Activated CD4-positive, alpha-beta T cell treated with anti-CD3 and anti-CD28 coated beads, Interleukin-2, amount 50 U/mL, for 24 hours (primary cell): ENCODE measurements around the gene ATXN10.

Experiments
- DNase-seq, 2 donors: peaks; one replicate each; pipeline ENCODE4 v3.0.0-alpha.2; 2020; ENCODE audit warnings: low read depth in 1 of 2, low spot score in 1 of 2

The ATXN10 gene

DNA sequence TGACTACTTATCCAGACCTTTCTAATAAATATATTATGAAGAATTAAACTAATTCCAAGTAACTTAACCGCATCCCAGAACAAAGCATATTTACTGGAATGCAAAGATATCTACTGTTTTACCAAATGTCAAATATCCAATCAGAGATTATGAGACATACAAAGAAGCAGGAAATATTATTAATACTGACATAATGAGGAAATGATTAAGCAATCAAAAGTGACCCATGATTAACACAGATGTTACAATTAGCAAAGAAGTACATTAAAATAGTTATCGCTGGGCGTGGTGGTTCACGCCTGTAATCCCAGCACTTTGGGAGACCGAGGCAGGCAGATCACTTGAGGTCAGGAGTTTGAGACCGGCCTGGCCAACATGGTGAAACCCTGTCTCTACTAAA lies 200.1 kb downstream of the ATXN10 start:
- DNase-seq = no peak

DNA sequence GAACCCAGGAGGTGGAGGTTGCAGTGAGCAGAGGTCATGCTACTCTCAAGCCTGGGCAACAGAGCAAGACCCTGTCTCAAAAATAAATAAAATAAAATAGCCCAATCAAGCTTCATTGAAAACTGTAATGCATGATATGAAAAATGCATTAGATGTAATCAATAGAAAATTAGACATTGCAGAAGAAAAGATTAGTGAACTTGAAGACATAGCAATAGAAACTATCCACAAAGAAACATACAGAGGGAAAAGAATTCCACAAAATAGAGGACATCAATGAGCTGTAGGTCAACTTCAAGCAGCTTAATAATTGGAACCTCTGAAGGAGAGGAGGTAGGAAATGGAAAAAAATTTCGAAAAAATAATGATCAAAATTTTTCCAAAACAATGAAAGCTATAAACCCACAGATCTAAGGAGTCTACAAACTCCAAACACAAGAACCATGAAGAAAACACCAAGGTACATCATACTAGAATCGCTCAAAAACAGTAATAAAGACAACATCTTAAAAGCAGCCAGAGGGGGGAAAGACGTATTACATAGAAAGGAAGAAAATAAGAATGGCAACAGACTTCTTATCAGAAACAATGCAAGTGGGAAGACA lies 201.1 kb downstream of the ATXN10 start:
- no peak for DNase-seq

DNA sequence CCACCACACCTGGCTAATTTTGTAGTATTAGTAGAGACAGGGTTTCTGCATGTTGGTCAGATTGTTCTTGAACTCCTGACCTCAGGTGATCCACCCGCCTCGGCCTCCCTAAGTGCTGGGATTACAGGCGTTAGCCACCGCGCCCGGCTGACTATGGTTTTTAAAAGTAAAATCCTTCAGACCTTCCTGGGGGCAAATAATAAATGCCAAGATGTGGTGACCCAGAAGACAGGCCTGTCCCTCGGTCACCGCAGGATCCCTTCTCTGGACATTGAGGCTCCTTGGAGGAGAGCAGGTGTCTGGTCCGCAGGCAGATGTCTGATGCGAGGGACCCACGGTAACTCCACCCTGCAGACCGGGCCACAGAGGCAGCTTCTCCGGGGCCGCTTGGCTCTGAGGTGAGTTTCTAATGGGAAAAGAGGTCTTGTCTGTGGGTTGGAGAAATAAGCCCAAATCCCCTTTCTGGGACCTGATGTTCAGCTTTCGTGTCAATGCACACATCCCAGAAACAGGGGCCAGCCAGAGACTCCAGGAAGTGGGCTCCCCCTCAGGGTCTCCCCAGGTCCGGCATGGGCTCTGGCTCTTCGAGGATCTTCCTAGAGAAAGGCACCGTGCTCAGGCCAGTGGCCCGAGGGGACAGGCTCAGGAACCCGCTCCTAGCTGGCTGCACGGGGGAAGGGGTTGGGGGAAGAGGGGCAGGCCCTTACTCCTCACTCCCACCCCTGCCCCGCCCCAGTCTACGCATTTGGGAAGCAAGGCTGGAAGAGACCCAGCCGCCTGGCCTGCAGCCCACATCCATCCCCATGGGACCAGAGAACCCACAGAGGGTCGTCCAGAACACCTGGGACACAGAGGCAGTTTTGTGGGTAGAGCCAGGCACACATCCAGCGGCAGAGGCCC lies 204.8 kb downstream of the ATXN10 start:
- no peak for DNase-seq

DNA sequence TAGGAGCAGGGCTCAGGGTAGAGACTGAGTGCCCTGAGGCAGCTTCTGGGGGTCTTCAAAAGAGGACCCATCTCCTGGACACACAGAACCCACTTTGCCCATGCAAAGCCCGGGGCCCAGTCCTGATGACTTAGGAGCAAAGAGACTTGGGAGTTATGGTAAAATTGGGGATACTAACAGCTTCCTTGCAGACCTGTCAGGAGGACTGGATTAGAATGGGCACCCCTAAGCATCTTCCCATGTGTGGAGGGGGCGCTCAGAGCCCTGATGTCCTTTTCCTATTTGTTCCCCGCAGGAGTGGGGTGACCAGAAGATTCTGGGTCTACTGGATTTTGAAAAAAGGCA lies 205.4 kb downstream of the ATXN10 start:
- DNase-seq = no peak

- DNase-seq = no peak
These were observed 206.0 kb downstream of the ATXN10 start for GRCh38 chr22:45877651-45878050.

GRCh38 chr22:45878051-45878781 lies 206.6 kb downstream of the ATXN10 start:
- no peak for DNase-seq

- DNase-seq = no peak
These were observed 207.4 kb downstream of the ATXN10 start for GRCh38 chr22:45878901-45879551.

- no peak for DNase-seq
These were observed 207.9 kb downstream of the ATXN10 start for GRCh38 chr22:45879552-45879949.

GRCh38 chr22:45880091-45880715 lies 208.6 kb downstream of the ATXN10 start:
- no peak for DNase-seq

GRCh38 chr22:45880716-45881523 lies 209.3 kb downstream of the ATXN10 start:
- no peak for DNase-seq

DNA sequence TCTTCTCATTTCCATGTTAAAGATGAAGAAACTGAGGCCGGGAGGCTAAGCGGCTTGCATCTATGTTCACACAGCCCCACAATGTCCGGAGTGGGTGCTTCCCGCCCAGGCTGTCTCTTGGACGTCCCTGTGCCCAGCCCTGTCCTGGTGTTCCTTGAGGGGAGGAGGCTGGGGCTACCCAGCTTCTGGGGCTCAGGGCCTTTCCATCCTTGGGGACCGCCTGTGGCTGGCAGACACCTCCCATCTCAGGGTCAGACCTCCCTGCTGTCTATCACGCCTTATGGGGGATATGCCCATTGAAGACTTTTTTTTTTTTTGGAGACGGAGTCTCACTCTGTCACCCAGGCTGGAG lies 209.9 kb downstream of the ATXN10 start:
- DNase-seq = no peak

DNA sequence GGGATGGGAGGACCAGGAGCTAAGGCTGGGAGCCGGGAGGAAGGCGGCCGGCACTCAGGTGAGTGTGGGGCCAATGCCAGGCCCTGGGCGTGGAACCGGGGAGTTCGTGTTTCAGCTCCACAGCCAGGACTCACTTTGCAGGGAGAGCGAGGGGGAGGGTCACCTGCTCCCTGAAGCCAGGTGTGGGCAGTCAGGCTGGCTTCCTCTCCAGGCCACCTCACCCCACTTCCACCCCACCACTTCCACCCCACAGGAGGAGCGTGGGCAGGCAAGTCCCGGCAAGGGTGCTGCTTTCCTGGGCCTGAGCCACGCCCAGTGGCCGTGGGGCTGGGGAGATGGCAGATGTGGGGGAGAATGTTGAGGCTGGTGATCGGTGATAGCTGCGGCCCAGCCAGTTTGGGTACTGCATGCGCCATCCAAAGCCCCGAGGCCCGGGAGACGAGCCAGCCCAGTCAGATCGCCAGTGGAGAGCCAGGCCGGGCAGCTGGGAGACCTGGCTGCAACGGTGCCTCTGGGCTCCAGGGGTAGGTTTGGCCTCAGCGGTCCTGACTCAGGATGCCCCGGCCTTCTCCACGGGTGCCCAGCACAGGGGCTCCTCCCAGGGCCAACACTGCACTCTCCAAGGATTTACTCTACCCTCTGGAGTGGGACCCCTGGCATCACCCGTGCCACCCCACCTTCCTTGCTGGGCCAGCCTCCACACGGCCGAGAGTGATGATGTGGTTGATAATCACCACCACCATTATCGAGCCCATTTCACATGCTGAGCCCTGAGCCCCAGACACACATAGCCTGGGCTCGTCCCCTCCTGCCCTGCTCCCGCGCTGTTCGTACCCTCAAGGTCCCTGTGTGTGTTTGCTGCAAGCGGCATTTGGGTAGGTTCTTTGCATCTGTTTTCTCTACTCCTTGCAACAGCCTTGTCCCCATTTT lies 211.5 kb downstream of the ATXN10 start:
- DNase-seq = no peak

DNA sequence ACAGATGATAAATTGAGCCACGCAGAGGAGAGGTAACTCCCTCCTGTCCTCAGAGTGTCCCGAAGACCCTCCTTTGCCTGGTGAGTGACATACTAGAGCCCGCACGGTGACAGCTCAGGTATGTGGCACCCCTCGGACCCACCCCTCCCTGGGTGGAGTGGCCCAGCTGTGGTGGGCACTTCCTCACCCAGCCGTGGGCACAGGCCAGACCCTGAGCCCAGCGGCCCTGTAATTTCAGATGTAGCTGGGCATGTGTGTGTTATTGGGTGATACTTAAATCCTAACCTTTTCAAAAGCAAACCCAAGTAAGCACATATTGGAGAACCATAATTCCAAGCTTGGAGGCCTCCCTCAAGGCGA lies 212.2 kb downstream of the ATXN10 start:
- no peak for DNase-seq

- no peak for DNase-seq
These were observed 212.8 kb downstream of the ATXN10 start for GRCh38 chr22:45884201-45885062.

- no peak for DNase-seq
These were observed 213.7 kb downstream of the ATXN10 start for GRCh38 chr22:45885171-45885840.

GRCh38 chr22:45885941-45886395 lies 214.3 kb downstream of the ATXN10 start:
- no peak for DNase-seq

DNA sequence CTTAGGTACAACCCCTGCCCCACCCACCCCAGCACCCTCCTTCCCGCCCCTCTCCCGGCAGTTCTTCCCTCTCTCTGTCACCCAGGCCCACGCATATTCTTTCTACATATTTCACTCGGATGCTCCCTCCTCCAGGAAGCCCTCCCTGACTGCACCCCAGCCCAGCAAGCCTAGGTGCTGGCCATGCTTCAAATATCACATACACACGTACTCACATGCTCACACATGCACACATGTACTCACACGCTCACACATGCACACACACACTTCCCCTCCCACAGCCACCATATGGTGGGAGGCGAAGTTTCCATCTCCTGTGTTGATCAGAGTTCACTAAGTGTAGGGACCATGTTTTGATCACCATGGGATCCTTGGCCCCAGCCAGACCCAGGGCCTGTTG lies 214.9 kb downstream of the ATXN10 start:
- no peak for DNase-seq
